HG02759 (cell line): Measurements from ENCODE around the gene DNAI2.
"Not testable (repeated sequence)": the region's sequence is repeated elsewhere in the genome, so short reads cannot be mapped to it uniquely, and the experiment has no call there.

Source experiments
- ATAC-seq: cut with Tn5 transposase; IDR thresholded peaks from one replicate; pipeline ENCODE4 v1.9.1; 2021; ENCODE audit warnings: mild to moderate bottlenecking, moderate library complexity; ENCODE audit not compliant: unreplicated experiment

The DNAI2 gene

DNA sequence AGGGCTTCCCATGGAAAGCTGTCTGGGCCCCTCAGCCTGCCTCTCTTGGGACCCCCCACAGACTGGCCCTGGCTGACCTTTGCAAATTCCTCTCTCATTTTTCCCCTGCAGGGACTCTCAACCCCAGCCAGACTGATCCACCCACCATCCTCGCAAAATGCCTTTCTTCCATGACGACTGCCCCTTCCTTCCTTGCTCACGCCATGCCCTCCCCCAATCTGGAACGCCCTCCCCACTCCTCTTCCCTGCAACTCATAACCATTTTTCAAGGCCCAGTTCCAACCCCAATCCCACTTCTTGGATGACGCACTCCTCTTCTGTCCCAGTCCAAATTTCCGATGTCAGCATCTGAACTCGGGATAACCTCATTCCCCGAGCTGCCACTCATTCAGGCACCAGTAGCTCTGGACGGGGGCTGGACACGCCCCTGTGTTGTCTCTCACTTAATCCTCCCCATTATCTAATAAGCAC lies 1.3 kb upstream of the DNAI2 start:
- no peak for ATAC-seq

DNA sequence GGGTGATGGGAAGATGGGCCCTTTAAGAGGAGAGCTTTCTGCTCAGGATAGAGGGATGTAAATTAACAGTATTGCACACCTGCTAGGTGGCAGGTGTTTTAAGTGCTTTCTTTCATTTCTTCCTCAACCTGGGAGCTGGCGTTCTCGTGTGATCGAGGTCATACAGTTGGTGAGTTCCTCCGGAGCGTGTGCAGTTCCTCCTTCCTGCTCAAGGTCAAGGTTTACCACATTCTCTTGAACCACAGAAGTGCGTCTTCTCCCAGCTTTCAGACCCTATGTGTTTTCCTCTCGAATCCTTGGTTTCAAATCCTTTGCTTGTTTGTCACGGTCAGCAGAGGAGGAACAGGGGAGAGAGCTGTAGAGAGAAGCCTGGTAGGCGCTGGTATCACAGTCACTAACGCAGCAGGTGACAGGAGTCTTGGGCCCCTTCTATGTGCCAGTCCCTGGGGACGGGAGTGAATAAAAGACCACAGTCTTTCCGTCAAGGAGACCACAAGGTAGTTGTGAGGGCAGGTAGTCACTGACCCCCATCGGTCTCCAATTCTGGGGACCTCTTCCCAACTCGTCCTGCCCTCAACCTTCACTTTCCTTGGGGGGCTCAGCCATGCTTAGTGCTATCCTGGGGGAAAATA lies 791 bp downstream of the DNAI2 start:
- ATAC-seq = no peak

DNA sequence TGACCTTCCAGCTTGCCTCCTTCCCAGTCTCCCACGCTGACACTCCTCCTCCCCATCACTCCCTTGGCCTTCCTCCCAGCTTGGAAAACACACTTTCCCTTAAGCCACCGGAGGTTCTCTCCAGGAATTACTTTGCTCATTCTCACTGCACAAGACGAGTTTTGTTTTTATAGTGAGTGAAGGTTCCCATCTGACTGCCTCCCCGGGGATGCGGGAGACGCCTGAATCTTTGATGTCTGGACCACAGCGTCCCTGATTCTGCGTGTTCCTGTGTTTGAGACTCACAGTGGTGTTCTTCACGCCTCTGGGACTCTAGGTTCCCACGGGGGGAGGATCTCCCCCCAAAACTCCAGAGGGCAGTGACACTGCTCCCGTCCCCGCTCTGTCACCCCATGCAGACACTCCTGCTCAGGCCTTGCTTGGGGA lies 2.0 kb downstream of the DNAI2 start:
- no peak for ATAC-seq

DNA sequence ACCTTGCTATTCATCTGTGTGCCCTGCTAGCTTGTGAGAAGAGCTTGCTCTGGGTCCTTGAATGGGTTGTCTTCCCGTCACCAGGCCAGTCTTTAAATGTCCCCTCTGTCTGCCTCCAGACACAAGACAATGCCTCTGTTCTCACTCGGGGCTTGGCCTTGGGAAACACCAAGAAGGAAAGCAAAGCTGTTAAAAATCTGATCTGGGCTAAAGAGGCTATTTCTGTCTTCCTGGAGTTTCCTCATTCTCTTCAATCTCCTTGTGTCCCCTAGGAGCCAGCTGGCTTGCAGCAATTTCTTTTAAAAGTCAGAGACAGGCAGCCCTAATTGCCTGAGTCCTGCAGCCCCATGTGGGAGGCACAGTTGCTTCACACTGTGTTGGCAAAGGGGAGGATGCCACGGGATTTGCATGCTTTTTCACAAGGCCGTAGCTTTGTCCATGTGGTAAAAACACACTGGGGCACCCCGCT lies 2.5 kb downstream of the DNAI2 start:
- ATAC-seq = no peak

DNA sequence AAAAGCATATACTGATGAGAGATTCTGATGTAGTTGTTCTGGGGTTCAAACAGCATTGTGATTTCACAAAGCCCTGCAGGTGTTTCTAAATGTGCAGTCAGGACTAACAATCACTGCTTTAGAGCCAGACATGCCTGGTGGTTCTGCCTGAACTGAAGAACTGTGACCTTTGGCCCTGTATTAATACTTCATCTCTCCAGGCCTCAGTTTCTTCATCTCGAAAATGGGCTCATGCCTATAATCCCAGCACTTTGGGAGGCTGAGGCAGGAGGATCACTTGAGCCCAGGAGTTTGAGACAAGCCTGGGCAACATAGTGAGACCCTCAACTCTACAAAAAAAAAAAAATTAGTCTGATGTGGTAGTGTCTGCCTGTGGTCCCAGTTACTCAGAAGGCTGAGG lies 3.9 kb downstream of the DNAI2 start:
- no peak for ATAC-seq

DNA sequence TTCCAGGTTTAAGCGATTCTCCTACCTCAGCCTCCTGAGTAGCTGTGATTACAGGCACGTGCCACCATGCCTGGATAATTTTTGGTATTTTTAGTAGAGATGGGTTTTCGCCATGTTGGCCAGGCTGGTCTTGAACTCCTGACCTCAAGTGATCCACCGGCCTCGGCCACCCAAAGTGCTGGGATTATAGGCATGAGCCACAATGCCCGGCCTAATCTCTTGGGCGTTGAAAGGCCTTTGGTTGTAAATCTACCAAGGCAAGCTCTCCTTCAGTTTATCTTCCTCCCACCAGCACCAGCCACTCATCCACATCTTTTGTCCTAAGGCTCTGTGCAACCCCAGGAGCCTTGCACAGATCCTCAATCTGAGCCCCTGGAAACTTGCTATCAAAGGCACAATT lies 5.6 kb downstream of the DNAI2 start:
- ATAC-seq = not testable (repeated sequence)

DNA sequence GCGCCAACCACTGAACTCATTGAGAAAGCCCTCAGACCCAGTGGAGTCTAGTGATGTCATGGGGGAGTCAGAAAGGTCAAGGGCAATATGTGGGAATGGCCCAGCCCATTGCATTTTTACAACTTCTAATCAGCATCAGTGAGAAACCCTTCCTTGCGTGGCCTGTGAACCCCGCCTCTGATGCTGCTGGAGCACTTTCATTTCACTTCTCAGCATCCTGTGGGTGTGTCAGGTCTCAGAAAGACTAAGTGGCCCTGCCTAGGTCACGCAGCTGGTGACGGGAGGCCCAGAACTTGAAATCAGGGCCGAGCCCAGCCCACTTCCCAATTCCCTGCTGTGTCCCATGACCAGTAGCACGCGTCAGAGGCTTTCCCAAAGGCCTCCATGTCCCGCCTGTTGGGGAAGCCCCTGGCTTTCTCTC lies 6.1 kb downstream of the DNAI2 start:
- no peak for ATAC-seq

DNA sequence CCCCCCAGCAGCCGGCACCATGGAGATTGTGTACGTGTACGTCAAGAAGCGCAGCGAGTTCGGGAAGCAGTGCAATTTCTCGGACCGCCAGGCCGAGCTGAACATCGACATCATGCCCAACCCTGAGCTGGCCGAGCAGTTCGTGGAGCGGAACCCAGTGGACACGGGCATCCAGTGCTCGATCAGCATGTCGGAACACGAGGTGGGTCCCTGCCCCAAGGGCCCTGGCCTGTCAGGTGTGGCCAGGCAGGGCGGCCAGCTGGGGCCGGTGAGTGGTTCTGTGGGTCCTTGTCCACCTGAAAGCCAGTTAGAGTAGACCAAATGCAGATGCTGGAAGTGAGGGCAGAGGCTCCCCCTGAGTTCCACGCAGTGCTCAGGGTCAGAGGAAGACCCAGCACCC lies 7.8 kb downstream of the DNAI2 start:
- ATAC-seq = no peak

DNA sequence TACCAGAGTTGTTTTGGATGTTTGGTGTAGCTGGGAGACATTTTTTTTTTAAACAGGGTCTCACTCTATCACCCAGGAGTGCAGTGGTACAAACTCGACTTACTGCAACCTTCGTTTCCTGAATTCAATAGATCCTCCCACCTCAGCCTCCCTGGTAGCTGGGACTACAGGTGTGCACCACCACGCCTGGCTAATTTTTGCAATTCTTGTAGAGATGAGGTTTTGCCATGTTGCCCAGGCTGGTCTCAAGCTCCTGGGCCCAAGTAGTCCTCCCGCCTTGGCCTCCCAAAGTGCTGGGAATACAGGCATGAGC lies 8.2 kb downstream of the DNAI2 start:
- not testable (repeated sequence) for ATAC-seq

DNA sequence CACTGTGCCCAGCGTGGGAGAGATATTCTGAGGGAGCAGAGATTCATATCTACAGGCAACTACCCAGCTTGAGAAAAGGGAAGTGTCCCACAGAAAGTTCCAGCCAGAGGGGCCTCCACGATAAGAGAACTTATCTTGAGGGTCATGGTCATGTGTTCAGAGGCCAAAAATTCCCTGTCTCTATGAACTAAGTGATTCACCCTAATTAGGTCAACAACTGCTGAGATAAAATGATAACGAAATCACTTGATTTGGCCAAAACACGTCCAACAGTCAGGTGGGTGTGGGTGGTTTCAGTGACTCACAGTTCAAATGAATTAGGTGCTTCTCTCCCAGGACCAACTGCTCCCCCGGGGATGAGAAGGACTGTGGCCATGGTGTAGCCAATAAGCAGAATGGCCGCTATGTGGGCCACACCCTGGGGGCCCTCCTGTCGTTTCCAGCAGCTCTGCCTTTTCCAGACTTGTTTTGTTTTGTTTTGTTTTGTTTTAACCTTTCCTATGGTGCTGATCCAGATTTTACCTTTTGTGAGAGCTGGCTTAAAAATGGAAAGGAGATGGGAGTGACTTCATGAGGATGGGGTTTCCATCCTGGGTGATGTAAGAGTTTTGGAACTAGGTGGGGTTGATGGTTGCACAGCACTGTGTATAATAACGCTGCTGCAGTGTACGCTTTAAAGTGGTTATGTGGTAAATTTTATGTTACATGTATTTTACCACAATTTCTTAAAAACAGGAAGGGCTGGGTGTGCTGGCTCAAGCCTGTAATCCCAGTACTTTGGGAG lies 8.7 kb downstream of the DNAI2 start:
- ATAC-seq = no peak

DNA sequence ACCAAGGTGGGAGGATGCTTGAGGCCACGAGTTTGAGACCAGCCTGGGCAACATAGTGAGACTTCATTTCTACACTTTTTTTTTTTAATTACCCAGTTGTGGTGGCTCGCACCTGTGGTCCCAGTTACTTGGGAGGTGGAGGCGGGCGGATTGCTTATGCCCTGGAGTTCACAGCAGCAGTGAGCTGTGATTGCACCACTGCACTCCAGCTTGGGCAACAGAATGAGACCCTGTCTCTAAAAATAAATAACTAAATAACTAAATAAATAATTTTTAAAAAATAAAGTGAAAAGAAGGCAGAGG lies 9.3 kb downstream of the DNAI2 start:
- no peak for ATAC-seq

DNA sequence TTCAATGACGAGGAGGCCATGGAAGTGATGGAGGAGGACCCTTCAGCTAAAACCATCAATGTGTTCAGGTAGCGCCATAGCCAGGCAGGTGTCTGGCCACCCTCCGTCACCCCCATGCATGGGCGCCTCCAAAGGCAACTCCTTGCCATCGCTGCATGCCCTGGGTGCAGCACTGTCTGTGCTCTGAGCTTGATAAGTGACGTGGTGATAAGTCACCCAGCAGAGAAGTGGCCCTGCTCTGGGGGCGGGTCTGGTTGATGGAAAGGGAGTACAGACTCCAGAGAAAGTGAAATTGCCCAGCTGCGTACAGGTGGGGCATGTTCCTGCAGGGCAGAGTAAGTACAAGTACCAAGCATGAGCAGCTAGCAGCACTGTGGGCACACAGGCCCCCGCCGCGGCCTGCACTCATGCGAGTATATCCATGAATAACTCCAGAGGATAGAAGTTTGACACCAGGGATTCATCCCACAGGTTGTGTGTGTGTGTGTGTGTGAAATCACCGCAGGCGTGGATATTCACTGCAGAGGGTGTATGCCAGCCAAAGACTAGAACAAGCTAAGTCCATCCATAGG lies 13.1 kb downstream of the DNAI2 start:
- ATAC-seq = no peak

DNA sequence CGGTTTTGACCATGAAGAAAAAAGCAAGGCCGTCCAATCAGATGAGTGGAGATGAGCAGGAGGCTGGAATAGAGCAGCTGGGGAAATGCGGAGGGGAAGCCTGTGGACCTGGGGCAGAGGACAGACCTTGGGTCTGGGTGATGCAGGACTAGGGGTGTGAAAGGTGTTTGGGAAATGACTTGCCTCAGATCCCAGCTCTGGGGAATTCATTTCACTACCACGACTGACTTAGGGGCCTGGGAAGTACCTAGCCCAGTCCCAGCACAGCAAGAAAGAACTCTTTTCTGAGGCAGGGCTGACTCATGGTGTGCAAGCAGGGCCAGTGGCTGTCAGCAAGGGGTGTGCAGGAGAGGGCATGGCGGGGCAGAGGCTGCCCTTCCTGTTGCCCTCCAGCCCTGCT lies 14.8 kb downstream of the DNAI2 start:
- peak; percentile 52 for ATAC-seq

DNA sequence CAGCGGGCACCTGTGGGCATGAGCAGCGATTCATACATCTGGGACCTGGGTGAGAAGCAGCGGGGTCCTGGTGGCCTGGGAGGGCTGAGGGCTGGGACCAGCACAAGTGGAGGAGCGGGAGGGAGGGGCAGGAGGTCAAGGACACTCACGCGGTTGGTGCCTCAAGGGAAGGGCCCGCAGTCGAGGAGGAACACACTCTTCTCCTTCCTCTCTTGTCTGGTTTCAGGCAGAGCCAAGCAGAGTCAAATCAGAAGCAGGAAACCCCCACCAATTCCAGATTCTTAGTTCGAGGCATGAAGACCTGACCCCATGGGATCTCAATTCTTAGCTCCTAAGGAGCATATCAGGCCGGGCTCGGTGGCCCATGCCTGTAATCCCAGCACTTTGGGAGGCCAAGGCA lies 15.7 kb downstream of the DNAI2 start:
- no peak for ATAC-seq

DNA sequence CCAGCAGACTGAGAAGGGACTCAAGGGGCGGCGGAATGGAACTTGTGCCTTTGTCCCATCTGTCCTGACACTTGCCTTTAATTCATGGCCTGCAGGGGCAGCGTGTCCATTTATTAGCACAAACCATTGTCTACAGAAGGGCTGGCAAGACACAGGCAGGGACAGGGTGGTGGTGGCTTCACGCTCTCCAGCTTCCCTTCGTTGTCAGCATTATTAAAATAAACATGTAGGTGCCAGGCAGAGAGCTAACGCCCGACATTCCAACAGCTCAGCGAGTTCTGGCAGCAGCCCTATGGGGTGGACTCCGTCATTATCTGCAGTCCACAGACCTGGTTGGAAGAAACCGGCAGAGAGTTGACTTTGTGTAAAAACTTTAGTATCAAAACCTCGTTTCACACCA lies 16.3 kb downstream of the DNAI2 start:
- ATAC-seq = no peak

DNA sequence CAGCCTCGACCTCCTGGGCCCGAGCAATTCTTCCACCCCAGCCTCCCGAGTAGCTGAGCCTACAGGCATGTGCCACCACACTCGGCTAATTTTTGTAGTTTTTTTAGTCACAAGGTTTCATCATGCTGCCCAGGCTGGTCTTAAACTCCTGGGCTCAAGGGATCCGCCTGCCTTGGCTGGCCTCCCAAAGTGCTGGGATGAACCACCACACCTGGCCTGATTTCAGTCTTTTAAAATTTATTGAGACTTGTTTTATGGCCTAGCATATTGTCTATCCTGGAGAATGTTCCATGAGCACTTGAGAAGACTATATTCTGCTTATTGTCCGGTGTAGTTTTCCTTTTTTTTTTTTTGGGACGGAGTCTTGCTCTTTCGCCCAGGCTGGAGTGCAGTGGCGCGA lies 18.5 kb downstream of the DNAI2 start:
- ATAC-seq = no peak

DNA sequence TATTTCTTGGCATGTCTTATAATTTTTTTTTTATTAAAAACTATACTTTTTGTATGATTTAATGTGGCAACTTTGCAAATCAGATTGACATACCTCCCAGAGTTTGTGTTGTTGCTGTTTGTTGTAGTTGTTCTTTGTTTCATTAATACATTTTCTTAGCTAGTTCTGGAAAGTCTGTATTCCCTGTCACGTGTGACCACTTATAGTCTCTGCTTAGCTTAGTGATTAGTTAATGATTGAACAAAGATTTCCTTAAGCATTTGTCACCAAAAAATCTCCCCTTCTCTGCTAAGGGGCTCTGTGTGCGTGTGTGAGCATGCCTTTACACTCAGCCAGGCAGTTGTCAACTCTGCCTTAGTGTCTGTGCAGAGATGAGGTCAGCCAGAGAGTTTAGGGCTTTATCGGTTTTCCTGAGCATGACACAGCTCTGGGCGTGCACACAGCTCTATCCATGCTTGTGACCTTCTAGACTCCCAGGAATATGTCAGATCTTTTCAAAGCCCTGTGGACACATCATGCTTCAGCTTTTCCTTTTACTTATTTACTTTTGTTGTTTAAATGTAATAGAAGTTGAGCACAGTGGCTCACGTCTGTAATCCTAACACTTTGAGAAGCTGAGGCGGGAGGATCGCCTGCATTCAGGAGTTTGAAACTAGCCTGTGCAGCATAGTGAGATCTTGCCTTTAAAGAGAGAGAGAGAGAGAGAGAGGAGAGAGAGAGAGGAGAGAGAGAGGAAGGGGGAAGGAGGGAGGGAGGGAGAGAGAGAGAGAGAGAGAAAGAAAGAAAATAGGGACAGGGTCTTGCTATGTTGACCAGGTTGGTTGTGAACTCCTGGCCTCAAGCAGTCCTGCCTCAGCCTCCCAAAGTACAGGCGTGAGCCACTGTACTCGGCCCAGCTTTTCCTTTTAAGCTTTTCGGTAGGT lies 21.9 kb downstream of the DNAI2 start:
- no peak for ATAC-seq

DNA sequence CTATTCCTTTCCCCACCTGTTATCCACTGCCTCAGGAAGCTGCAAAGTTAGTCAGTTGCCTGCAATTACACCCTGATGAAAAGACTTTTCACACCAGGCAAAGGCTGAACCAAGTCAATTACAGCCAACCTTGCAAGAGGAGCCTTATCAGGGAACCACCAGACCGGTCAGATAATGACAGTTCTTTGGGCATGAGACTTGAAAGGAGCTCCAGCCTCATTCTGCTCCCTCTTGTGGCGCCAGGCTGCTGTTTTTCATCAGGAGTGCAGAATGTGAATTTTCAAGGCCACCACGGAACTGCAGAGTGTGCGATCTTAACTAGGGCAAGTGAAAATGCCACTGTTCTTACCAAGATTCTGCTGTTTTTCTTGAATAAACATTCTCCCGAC lies 22.5 kb downstream of the DNAI2 start:
- ATAC-seq = no peak

DNA sequence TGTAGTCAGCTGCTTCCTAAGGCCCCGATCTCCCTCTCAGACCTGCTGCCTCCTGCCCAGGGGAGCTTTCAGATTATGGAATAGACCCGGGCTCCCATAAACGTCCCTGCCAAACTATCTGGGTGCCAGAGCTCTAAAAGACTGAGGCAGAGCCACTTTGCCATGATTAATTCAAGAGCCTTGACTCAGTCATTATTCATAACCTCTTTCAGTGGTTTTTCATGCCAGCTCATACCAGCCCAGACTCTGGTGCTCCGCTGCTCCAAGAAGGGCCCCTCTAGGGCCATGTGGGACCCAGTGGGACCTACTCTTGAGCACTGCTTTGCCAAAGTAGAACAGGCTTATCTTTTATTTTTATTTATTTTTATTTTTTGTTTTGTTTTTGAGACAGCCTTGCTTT lies 23.9 kb downstream of the DNAI2 start:
- no peak for ATAC-seq

DNA sequence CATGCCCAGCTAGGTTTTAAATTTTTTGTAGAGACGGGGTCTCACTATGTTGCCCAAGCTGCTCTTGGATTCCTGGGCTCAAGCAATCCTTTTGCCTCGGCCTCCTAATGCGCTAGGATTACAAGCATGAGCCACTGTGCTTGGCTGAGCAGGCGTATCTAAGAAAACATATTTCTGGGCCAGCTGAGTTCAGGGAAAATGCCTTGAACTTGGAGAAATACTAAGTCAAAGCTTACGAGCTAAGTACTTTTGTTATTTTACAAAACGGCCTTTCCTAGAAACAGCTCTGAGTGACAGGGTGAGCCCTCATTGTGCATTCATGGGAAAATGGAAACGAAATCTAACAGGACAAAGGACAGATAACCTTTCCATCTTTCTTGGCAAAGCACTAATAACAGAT lies 24.7 kb downstream of the DNAI2 start:
- ATAC-seq = no peak

DNA sequence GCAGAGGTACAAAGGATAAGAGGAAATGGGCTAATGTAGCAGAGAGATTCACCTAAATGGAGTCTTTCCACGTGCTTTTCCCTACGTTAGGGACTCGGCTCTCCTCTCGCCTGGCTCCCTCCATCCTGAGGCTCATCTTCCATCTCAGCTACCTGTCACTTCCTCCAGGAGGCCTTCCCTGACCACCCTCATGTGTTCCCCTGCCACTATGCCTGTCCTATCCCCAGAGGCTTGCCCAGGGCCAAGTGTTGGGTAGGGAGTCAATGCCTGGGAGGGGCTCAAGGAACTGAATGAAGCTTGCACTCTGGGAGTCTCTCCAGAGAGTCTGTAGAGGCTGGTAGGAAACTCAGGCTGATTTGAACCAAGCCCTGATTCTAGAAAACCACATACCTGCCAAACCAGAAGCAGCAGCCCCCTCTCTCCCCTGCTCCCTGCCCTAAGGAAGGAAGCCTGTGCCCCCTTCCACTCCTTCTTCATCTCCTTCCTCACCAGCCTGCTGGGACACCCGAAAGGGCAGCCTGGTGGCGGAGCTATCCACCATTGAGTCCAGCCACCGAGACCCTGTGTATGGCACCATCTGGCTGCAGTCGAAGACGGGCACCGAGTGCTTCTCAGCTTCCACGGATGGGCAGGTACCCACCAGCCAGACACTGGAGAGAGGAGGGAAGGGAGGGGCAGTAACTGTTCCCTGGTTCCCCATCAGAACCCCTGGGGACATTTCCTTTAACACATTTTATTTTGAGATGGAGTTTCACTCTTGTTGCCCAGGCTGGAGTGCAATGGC lies 25.4 kb downstream of the DNAI2 start:
- no peak for ATAC-seq
